H9 (cell line): ENCODE measurements around the gene SMAD3. TPM values are rescaled to one million over a fixed set of nuclear protein-coding genes. Genes with fewer than 3 reads are reported as not detected.

ENCODE experiments used
- DNase-seq: peaks from one replicate; pipeline ENCODE4 v3.0.0-alpha.2; 2017
- H2AFZ ChIP-seq: one replicate; pipeline ENCODE4 v1.6.1; 2013; ENCODE audit warnings: mild to moderate bottlenecking, low read length, control low read depth, moderate library complexity
- H2AK5ac ChIP-seq: 2 replicates; pipeline ENCODE4 v1.6.1; 2013; ENCODE audit warnings: low read length, control low read depth, mixed read lengths; ENCODE audit not compliant: insufficient read length
- H2BK120ac ChIP-seq: one replicate; pipeline ENCODE4 v1.6.1; 2013; ENCODE audit warnings: low read depth, mild to moderate bottlenecking, low read length, control low read depth, inconsistent platforms; ENCODE audit not compliant: poor library complexity, severe bottlenecking
- H2BK12ac ChIP-seq: 2 replicates; pipeline ENCODE4 v1.6.1; 2013; ENCODE audit warnings: low read length, control low read depth, mixed read lengths, low read depth; ENCODE audit not compliant: insufficient read length
- H2BK15ac ChIP-seq: 2 replicates; pipeline ENCODE4 v1.6.1; 2013; ENCODE audit warnings: low read depth, low read length, control low read depth
- H2BK20ac ChIP-seq: one replicate; pipeline ENCODE4 v1.6.1; 2013; ENCODE audit warnings: low read depth, mild to moderate bottlenecking, low read length, control low read depth, inconsistent platforms; ENCODE audit not compliant: poor library complexity, severe bottlenecking
- H2BK5ac ChIP-seq: 2 replicates; pipeline ENCODE4 v1.6.1; 2013; ENCODE audit warnings: low read length, control low read depth, mixed read lengths; ENCODE audit not compliant: insufficient read length
- H3K14ac ChIP-seq: 2 replicates; pipeline ENCODE4 v1.6.1; 2013; ENCODE audit warnings: low read length, control low read depth; ENCODE audit not compliant: insufficient read depth
- H3K18ac ChIP-seq: 2 replicates; pipeline ENCODE4 v1.6.1; 2013; ENCODE audit warnings: low read depth, mild to moderate bottlenecking, mixed read lengths, low read length, control low read depth; ENCODE audit not compliant: insufficient read length
- H3K23ac ChIP-seq: 2 replicates; pipeline ENCODE4 v1.6.1; 2013; ENCODE audit warnings: low read length, control low read depth, mixed read lengths, low read depth; ENCODE audit not compliant: insufficient read length
- H3K23me2 ChIP-seq: 2 replicates; pipeline ENCODE4 v1.6.1; 2013; ENCODE audit warnings: low read depth, mild to moderate bottlenecking, mixed read lengths, low read length, control low read depth; ENCODE audit not compliant: insufficient read length, poor library complexity, severe bottlenecking
- H3K27ac ChIP-seq: 2 replicates; pipeline ENCODE4 v1.5.1; 2013; ENCODE audit warnings: low read length, control low read depth, mixed read lengths, low read depth; ENCODE audit not compliant: insufficient read length
- H3K27me3 ChIP-seq: 2 replicates; pipeline ENCODE4 v1.6.1; 2013; ENCODE audit warnings: low read length, control low read depth, inconsistent platforms; ENCODE audit not compliant: insufficient read depth
- H3K4ac ChIP-seq: 2 replicates; pipeline ENCODE4 v1.6.1; 2013; ENCODE audit warnings: low read depth, mild to moderate bottlenecking, control low read depth, inconsistent platforms, low read length, moderate library complexity
- H3K4me1 ChIP-seq: 2 replicates; pipeline ENCODE4 v1.6.1; 2013; ENCODE audit warnings: low read length, control low read depth, inconsistent platforms; ENCODE audit not compliant: insufficient read depth
- H3K4me2 ChIP-seq: 2 replicates; pipeline ENCODE4 v1.6.1; 2013; ENCODE audit warnings: low read length, control low read depth, mixed read lengths; ENCODE audit not compliant: insufficient read length, insufficient read depth
- H3K56ac ChIP-seq: 2 replicates; pipeline ENCODE4 v1.6.1; 2013; ENCODE audit warnings: low read depth, mild to moderate bottlenecking, mixed read lengths, low read length, control low read depth; ENCODE audit not compliant: insufficient read length
- H3K79me1 ChIP-seq: 2 replicates; pipeline ENCODE4 v1.6.1; 2013; ENCODE audit warnings: low read depth, mild to moderate bottlenecking, moderate library complexity, low read length, control low read depth, inconsistent platforms; ENCODE audit not compliant: insufficient read depth, poor library complexity, severe bottlenecking
- H3K79me2 ChIP-seq: 2 replicates; pipeline ENCODE4 v1.6.1; 2013; ENCODE audit warnings: low read length, control low read depth, inconsistent platforms; ENCODE audit not compliant: insufficient read depth
- H3K9ac ChIP-seq: 2 replicates; pipeline ENCODE4 v1.6.1; 2013; ENCODE audit warnings: low read length, control low read depth, mixed read lengths; ENCODE audit not compliant: insufficient read length; ENCODE audit errors: extremely low read depth
- H3K9me3 ChIP-seq: one replicate; pipeline ENCODE4 v1.6.1; 2013; ENCODE audit warnings: low read depth, low read length, inconsistent platforms; ENCODE audit not compliant: control insufficient read depth
- H3T11ph ChIP-seq: one replicate; pipeline ENCODE4 v1.6.1; 2013; ENCODE audit warnings: mild to moderate bottlenecking, low read length, control low read depth, inconsistent platforms
- H4K20me1 ChIP-seq: one replicate; pipeline ENCODE4 v1.6.1; 2013; ENCODE audit not compliant: control insufficient read depth, insufficient read length, insufficient read depth
- H4K5ac ChIP-seq: 2 replicates; pipeline ENCODE4 v1.6.1; 2013; ENCODE audit warnings: low read depth, mild to moderate bottlenecking, mixed read lengths, low read length, control low read depth; ENCODE audit not compliant: insufficient read length
- H4K8ac ChIP-seq: replicated peaks from 2 replicates; pipeline ENCODE4 v1.6.1; 2013; ENCODE audit warnings: low read length, control low read depth, mixed read lengths, low read depth; ENCODE audit not compliant: insufficient read length
- H4K91ac ChIP-seq: 2 replicates; pipeline ENCODE4 v1.6.1; 2013; ENCODE audit warnings: low read depth, mild to moderate bottlenecking, moderate library complexity, mixed read lengths, low read length, control low read depth; ENCODE audit not compliant: insufficient read length
- H3K27ac Mint-ChIP-seq, 3 experiments: 2 replicates in 2 of 3; 3 replicates in 1 of 3; pipeline ENCODE4 v1.8.0; 2020 to 2021; ENCODE audit warnings: mixed read lengths in 3 of 3, mild to moderate bottlenecking in 1 of 3, moderate library complexity in 1 of 3
- H3K27me3 Mint-ChIP-seq: 2 replicates; pipeline ENCODE4 v1.8.0; 2021; ENCODE audit warnings: low read depth, mild to moderate bottlenecking, moderate library complexity, mixed read lengths
- H3K36me3 Mint-ChIP-seq, 3 experiments: 2 replicates in 2 of 3; 3 replicates in 1 of 3; pipeline ENCODE4 v1.8.0; 2020 to 2021; ENCODE audit warnings: low read depth in 3 of 3, mixed read lengths in 3 of 3; ENCODE audit not compliant: insufficient read depth in 1 of 3
- H3K4me1 Mint-ChIP-seq, 2 experiments: 2 replicates each; pipeline ENCODE4 v1.8.0; 2020; ENCODE audit warnings: mixed read lengths in 2 of 2
- H3K4me3 Mint-ChIP-seq, 2 experiments: 2 replicates in 1 of 2; 3 replicates in 1 of 2; pipeline ENCODE4 v1.8.0; 2020 to 2021; ENCODE audit warnings: mild to moderate bottlenecking in 2 of 2, mixed read lengths in 2 of 2, moderate library complexity in 1 of 2
- H3K9me3 Mint-ChIP-seq, 2 experiments: 2 replicates in 1 of 2; 3 replicates in 1 of 2; pipeline ENCODE4 v1.8.0; 2020; ENCODE audit warnings: mild to moderate bottlenecking in 2 of 2, mixed read lengths in 2 of 2, moderate library complexity in 1 of 2
- WGBS: extraction: QIAGEN DNeasy Blood & Tissue Kit; methylation state at CpG from one replicate; pipeline ENCODE4 v1.1.7; 2013; ENCODE audit warnings: missing lambda C conversion rate, low lambda C conversion rate, mixed read lengths; ENCODE audit not compliant: insufficient read length; ENCODE audit errors: extremely low coverage; 5-methylcytosine and 5-hydroxymethylcytosine counted together
- total RNA-seq: library from RNA; stranded (reverse); gene quantifications from 2 replicates; pipeline ENCODE4 v1.2.1, GENCODE V29; 2021
- TF ChIP-seq, protein P1 (sequence below): fragments of 200-600 bp; sonication (generic); conservative IDR thresholded peaks from 3 replicates; pipeline ENCODE4 v1.8.0; 2021; ENCODE audit warnings: antibody characterized with exemption, mild to moderate bottlenecking

Gene SMAD3
- total RNA-seq, 1 experiment from 2014 or later, result 26.7 TPM

GRCh38 chr15:67164811-67165253 lies 99.4 kb downstream of the SMAD3 start:
- Histone ChIP-seq H2BK5ac (no peak overlapping the region), H2BK15ac (no peak overlapping the region), H4K20me1 (no peaks in the 10 kb centered on the region), H3K27me3 (no peaks in the 10 kb centered on the region), H2BK120ac (no peak overlapping the region), H3K4me2 (no peak overlapping the region), H3K4me1 (peaks cover 10% of the 10 kb centered on the region; the same call in 1 of the 2 replicates), H4K91ac (no peak overlapping the region), H3K23ac (no peak overlapping the region), H3K79me1 (no peaks in the 10 kb centered on the region), H2AK5ac (no peak overlapping the region), H3K27ac (no peak overlapping the region), H3K23me2 (no peaks in the 10 kb centered on the region), H2BK20ac (no peak overlapping the region), H3T11ph (no peak overlapping the region), H4K5ac (no peak overlapping the region), H2BK12ac (no peak overlapping the region), H3K9ac (no peak overlapping the region), H3K79me2 (no peaks in the 10 kb centered on the region), H3K14ac (no peak overlapping the region), H2AFZ (no peak overlapping the region), H3K18ac (no peak overlapping the region), H3K9me3 (no peaks in the 10 kb centered on the region), H4K8ac (no peak overlapping the region), H3K4ac (no peak overlapping the region), H3K56ac (no peak overlapping the region)
- no peaks in the 10 kb centered on the region; the same call in 1 of the 2 replicates for H3K27me3 Mint-ChIP-seq
- peak overlapping the region; percentile 8 to 41; a peak in 2 of 5 replicates for H3K4me3 Mint-ChIP-seq
- TF ChIP-seq, protein P1, sequence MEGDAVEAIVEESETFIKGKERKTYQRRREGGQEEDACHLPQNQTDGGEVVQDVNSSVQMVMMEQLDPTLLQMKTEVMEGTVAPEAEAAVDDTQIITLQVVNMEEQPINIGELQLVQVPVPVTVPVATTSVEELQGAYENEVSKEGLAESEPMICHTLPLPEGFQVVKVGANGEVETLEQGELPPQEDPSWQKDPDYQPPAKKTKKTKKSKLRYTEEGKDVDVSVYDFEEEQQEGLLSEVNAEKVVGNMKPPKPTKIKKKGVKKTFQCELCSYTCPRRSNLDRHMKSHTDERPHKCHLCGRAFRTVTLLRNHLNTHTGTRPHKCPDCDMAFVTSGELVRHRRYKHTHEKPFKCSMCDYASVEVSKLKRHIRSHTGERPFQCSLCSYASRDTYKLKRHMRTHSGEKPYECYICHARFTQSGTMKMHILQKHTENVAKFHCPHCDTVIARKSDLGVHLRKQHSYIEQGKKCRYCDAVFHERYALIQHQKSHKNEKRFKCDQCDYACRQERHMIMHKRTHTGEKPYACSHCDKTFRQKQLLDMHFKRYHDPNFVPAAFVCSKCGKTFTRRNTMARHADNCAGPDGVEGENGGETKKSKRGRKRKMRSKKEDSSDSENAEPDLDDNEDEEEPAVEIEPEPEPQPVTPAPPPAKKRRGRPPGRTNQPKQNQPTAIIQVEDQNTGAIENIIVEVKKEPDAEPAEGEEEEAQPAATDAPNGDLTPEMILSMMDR, result peak; percentile 47; the same call in 2 of the 3 replicates
- no CpG with 5 or more reads among the region's 17 CpGs for WGBS
- peak overlapping the region; percentile 85 to 95 (median 85); a peak in 5 of 7 replicates for H3K27ac Mint-ChIP-seq
- H3K9me3 Mint-ChIP-seq, result no peaks in the 10 kb centered on the region; a peak in 2 of 5 replicates
- H3K4me1 Mint-ChIP-seq, result peaks cover 43 to 50% of the 10 kb centered on the region in 2 experiments
- peaks cover 10 to 27% (median 16%) of the 10 kb centered on the region in 3 experiments for H3K36me3 Mint-ChIP-seq
- peak; percentile 87 for DNase-seq
